NCI-H2196 treated with DMSO at 0.1 percent for 48 hours (cell line): ENCODE measurements around the gene GK.
A peak's percentile ranks its signal among the peaks of the same experiment; 100 is the strongest.
"Not testable (repeated sequence)": the region's sequence is repeated elsewhere in the genome, so short reads cannot be mapped to it uniquely, and the experiment has no call there.

Experiments
- DNase-seq: peaks from one replicate; lab custom pipeline; 2025; ENCODE audit not compliant: unreplicated experiment; lab: John Stamatoyannopoulos, UW

GK gene

DNA sequence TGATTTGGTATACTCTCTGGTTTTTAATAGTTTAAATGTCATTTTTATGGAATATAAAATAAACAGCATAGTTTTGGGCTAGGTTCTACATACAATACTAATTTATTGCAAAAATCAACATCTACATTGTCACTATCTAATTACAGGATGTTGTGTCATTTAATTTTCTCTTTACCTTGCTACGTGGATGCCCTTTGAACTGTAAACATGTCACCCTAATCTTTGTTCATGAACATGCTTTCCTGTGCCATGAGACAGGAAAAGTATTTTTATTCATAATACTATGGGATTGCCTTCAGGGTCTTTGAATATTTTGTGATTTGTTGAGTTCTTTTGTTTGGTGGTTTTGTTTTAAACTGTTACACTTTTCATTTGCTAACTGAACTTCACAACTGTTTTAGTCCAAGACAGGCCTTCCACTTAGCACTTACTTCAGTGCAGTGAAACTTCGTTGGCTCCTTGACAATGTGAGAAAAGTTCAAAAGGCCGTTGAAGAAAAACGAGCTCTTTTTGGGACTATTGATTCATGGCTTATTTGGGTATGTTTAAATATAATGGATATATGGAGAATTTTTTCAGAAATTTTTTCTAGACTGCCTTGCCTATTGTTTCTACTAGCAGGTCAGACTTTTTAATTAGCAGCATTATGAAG is 40.9 kb downstream of the GK start:
- no peak for DNase-seq

DNA sequence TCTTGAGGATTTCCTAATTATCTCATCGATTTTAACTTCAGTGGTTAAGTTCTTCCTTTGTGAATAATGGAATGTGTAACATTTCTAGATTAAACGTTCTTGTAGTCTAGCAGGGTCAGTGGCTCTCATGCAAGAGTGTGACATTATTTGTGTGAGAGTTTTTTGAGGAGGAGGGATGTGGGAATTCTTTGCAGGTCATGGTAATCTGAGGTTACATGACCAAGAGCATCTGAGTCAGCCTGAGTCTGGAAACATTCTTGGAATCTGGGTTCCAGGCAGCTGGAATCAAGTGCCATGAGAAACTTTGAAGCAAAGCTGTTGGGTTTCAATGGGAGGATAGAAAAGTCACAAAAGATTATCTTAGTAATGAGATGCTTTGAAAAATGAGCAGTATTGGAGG is 49.5 kb downstream of the GK start:
- DNase-seq = no peak

DNA sequence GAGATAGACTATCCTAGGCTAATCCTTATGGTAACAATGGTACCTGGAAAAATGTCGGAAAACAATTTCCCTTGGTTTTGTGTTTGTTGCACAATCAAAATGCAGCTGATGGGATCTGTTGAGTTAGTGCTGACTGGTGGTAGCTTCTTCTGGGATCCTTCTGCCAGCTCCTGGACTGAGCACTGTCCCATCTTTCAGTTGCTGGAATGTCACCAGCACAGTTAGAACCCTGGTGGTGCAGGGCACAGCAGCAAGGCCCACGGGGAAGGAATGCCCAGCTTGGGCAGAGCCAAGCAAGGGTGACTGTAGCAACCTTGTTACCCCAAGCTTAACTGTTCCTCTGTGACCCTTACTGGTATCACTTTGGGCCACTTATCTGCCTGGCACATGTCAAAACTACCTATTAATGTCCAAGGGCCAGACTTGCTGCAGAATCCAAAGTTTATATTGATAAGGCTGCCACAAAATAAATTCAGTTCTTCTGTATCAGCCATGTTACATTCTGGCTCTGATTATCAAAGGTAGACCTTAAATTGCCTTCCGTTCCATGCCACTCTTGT is 53.1 kb downstream of the GK start:
- DNase-seq = no peak

GRCh38 chrX:30712214-30712613 is 59.0 kb downstream of the GK start:
- DNase-seq = no peak

DNA sequence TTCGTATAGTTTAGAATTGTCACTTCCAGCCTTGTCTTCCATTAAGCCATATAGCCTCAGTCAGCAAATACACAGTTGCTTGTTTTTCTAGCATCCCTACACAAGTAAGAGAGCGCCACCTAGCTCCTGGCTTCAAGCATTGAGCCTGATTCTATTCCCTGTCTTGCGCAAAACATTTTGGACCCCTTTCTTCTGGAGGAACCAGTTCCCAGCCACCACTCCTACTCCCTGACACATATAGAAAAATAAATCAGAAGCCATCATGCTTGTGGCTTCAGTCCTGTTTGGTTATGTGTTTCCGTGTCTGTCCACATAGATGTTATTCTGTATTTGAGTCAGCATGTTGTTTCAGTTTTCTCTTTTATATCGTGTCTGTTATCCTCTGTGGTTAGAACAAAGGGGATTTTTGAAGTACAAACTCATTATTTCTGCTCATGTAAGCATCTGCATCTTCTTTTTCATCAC is 59.9 kb downstream of the GK start:
- no peak for DNase-seq

DNA sequence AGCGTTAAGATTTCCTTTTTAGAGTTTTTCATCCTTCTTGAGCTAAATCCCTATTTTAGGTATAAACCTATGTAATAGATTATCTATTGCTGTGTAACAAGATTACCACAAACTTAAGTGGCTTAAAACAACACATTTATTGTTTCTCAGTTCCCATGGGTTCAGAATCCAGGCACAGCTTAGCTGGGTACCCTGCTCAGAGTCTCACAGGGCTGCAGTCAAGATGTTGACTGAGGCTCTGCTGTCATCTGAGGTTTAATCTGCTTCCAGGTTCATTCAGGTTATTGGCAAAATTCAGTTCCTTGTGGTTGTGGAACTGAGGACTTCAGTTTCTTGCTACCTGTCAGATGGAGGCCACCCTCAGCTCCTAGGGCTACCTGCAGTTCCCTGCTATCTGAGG is 60.9 kb downstream of the GK start:
- DNase-seq = no peak

DNA sequence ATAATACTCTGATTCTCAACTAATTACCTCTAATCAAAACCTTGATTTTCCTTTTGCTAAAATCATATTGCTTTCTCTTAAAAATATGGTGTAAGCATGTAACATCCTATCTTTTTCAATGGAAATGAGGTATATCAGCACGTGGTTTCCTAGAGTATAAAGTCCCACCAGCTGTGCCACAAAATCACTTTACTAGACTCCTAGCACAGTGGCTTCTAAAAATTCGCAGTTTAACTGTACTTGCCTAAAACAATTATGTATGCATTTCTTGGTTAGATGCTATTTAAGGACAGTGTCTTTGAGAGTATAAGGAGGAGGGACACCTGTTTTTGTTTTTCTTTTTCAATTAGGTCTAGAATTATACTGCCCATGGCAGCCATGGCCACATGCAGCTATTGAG is 62.8 kb downstream of the GK start:
- DNase-seq = no peak

- no peak for DNase-seq
These were observed 80.8 kb downstream of the GK start for GRCh38 chrX:30733852-30734660.

- no peak for DNase-seq
These were observed 81.6 kb downstream of the GK start for GRCh38 chrX:30734782-30735181.

- peak; percentile 1 for DNase-seq
These were observed 82.6 kb downstream of the GK start for GRCh38 chrX:30735839-30736238.

GRCh38 chrX:30741545-30741944 is 88.3 kb downstream of the GK start:
- DNase-seq = no peak

- no peak for DNase-seq
These were observed 95.2 kb downstream of the GK start for GRCh38 chrX:30748342-30748960.

GRCh38 chrX:30751497-30751896 is 98.3 kb downstream of the GK start:
- DNase-seq = no peak

GRCh38 chrX:30762755-30763154 is 109.5 kb downstream of the GK start:
- DNase-seq = no peak

GRCh38 chrX:30773764-30774163 is 120.5 kb downstream of the GK start:
- DNase-seq = not testable (repeated sequence)

- no peak for DNase-seq
These were observed 124.4 kb downstream of the GK start for GRCh38 chrX:30777575-30777974.

GRCh38 chrX:30779453-30780030 is 126.3 kb downstream of the GK start:
- DNase-seq = no peak
